Mesenchymal stem cell (in vitro differentiated cells and primary cell): ENCODE measurements around the gene STAB1.

Experiments
- DNase-seq: peaks from one replicate; pipeline ENCODE4 v3.0.0-alpha.2; 2013
- H2AFZ ChIP-seq: one replicate; pipeline ENCODE4 v1.6.1; 2013; ENCODE audit warnings: low read depth, mild to moderate bottlenecking, control low read depth, inconsistent platforms, low read length, moderate library complexity
- H2AK5ac ChIP-seq: 2 replicates; pipeline ENCODE4 v1.6.1; 2013; ENCODE audit warnings: low read length, moderate library complexity, mild to moderate bottlenecking, inconsistent platforms; ENCODE audit not compliant: severe bottlenecking
- H2BK120ac ChIP-seq: one replicate; pipeline ENCODE4 v1.6.1; 2013; ENCODE audit warnings: low read depth, mild to moderate bottlenecking, inconsistent platforms, low read length, moderate library complexity
- H2BK12ac ChIP-seq, 2 experiments: one replicate each; pipeline ENCODE4 v1.6.1; 2013; ENCODE audit warnings: inconsistent platforms in 2 of 2, low read length in 2 of 2, mild to moderate bottlenecking in 2 of 2, moderate library complexity in 2 of 2, control low read depth in 1 of 2
- H2BK15ac ChIP-seq: one replicate; pipeline ENCODE4 v1.6.1; 2013; ENCODE audit warnings: mild to moderate bottlenecking, low read depth, inconsistent platforms; ENCODE audit not compliant: poor library complexity, severe bottlenecking
- H2BK5ac ChIP-seq: 2 replicates; pipeline ENCODE4 v1.6.1; 2013; ENCODE audit warnings: low read depth, mild to moderate bottlenecking, low read length, control low read depth, inconsistent platforms; ENCODE audit not compliant: poor library complexity, severe bottlenecking
- H3K14ac ChIP-seq, 2 experiments: one replicate each; pipeline ENCODE4 v1.6.1; 2013; ENCODE audit warnings: inconsistent platforms in 2 of 2, low read length in 2 of 2, control low read depth in 1 of 2, mild to moderate bottlenecking in 1 of 2, moderate library complexity in 1 of 2
- H3K18ac ChIP-seq, 2 experiments: one replicate each; pipeline ENCODE4 v1.6.1; 2013; ENCODE audit warnings: inconsistent platforms in 2 of 2, low read length in 2 of 2, control low read depth in 1 of 2, low read depth in 1 of 2, mild to moderate bottlenecking in 1 of 2
- H3K23ac ChIP-seq, 2 experiments: one replicate each; pipeline ENCODE4 v1.6.1; 2013; ENCODE audit warnings: inconsistent platforms in 2 of 2, low read length in 2 of 2, mild to moderate bottlenecking in 2 of 2, moderate library complexity in 2 of 2, control low read depth in 1 of 2
- H3K27ac ChIP-seq: 2 replicates; pipeline ENCODE4 v1.5.1; 2013; ENCODE audit warnings: mild to moderate bottlenecking, moderate library complexity, low read length, control low read depth, inconsistent platforms; ENCODE audit not compliant: poor library complexity, severe bottlenecking
- H3K27me3 ChIP-seq, 2 experiments: 2 replicates each; pipeline versions ENCODE4 v1.6.1 to v1.7.0; 2013; ENCODE audit warnings: low read length in 2 of 2, mild to moderate bottlenecking in 2 of 2, moderate library complexity in 2 of 2, control low read depth in 1 of 2, inconsistent platforms in 1 of 2; ENCODE audit not compliant: control insufficient read depth in 1 of 2, insufficient read depth in 1 of 2
- H3K36me3 ChIP-seq, 2 experiments: 2 replicates each; pipeline versions ENCODE4 v1.6.1 to v1.7.0; 2013; ENCODE audit warnings: low read length in 2 of 2, control low read depth in 1 of 2, inconsistent platforms in 1 of 2, low read depth in 1 of 2, mild to moderate bottlenecking in 1 of 2; ENCODE audit not compliant: insufficient read depth in 2 of 2, control insufficient read depth in 1 of 2
- H3K4ac ChIP-seq, 2 experiments: one replicate each; pipeline ENCODE4 v1.6.1; 2013; ENCODE audit warnings: inconsistent platforms in 2 of 2, low read length in 2 of 2, mild to moderate bottlenecking in 2 of 2, moderate library complexity in 2 of 2, control low read depth in 1 of 2, low read depth in 1 of 2
- H3K4me1 ChIP-seq: 2 replicates; pipeline ENCODE4 v1.6.1; 2013; ENCODE audit warnings: low read depth, low read length, control low read depth; ENCODE audit not compliant: control insufficient read depth, insufficient read depth
- H3K4me2 ChIP-seq: 2 replicates; pipeline ENCODE4 v1.6.1; 2013; ENCODE audit warnings: low read length, mild to moderate bottlenecking, inconsistent platforms; ENCODE audit not compliant: poor library complexity, severe bottlenecking
- H3K4me3 ChIP-seq, 2 experiments: 2 replicates each; pipeline versions ENCODE4 v1.5.1 to v1.7.0; 2013; ENCODE audit warnings: low read length in 2 of 2, mild to moderate bottlenecking in 2 of 2, control low read depth in 1 of 2, low read depth in 1 of 2; ENCODE audit not compliant: insufficient read depth in 1 of 2
- H3K79me1 ChIP-seq: replicated peaks from 2 replicates; pipeline ENCODE4 v1.6.1; 2013; ENCODE audit warnings: mild to moderate bottlenecking, control low read depth, low read length, inconsistent platforms; ENCODE audit not compliant: poor library complexity, severe bottlenecking
- H3K9ac ChIP-seq: 2 replicates; pipeline ENCODE4 v1.7.0; 2013; ENCODE audit warnings: mild to moderate bottlenecking, low read length, moderate library complexity
- H3K9me3 ChIP-seq: 2 replicates; pipeline ENCODE4 v1.7.0; 2013; ENCODE audit warnings: mild to moderate bottlenecking, low read length; ENCODE audit not compliant: control insufficient read depth
- H4K8ac ChIP-seq: one replicate; pipeline ENCODE4 v1.6.1; 2013; ENCODE audit warnings: inconsistent platforms, mild to moderate bottlenecking, low read length, moderate library complexity
- H4K91ac ChIP-seq: one replicate; pipeline ENCODE4 v1.6.1; 2013; ENCODE audit warnings: mild to moderate bottlenecking, low read length, inconsistent platforms
- whole genome bisulfite sequencing: methylation state at CpG from one replicate; pipeline ENCODE4 v1.1.7; 2013; ENCODE audit warnings: mixed read lengths; 5-methylcytosine and 5-hydroxymethylcytosine counted together

The STAB1 gene

DNA sequence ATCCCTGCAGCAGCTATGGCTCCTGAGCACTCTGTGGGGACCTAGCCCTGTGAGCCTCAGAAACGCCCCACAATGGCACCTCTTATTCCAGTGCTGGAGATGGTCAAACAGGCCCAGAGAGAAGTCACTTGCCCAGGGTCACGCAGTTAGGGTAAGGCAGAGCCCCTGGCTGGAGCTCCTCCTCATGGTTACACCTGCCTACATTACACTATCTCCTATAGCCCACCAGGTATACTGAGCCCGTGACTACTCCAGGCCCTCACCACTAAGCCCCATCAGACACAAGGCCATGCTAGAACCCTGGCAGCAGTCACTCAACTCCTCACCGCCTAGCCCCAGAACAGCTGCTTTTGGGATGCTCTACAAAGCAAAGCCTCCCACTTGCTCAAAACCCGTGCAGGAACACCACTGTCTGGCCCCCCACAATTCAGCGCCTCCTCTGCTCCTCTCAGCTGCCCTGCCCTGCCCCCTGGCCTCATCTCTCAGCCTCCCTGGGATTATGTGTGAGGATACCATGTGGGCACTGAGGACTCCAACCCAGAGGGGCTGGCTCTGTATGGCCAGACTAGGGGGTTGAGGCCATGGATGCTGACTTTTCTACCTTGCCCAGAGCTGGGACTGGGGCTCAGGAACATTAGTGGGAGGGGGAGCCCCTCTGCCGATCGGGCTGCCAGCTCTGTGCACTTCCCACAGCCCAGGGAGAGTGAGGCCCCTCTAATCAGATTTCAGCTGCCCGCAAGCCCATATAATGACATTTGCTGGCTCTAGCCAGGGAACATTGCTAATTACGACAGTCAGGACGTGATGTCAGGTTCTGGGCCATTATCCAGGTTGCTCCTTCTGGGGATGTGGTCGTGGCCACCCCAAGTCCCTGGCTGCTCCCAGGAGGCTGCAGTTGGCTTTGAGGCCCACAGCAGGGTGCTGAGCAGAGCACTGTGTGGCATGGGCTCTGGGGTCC lies 34.5 kb downstream of the STAB1 start:
- no peak overlapping the region for H3K4ac ChIP-seq
- no peak overlapping the region for H3K4me2 ChIP-seq
- H3K36me3 ChIP-seq: peaks cover 35 to 72% of the 10 kb centered on the region in 2 experiments
- H3K27me3 ChIP-seq: no peaks in the 10 kb centered on the region
- H2BK12ac ChIP-seq: no peak overlapping the region
- H3K23ac ChIP-seq: no peak overlapping the region
- no peak overlapping the region for H3K4me3 ChIP-seq
- no peak overlapping the region for H3K18ac ChIP-seq
- no peak overlapping the region for H2BK15ac ChIP-seq
- DNase-seq: no peak
- H3K79me1 ChIP-seq: peaks cover 26% of the 10 kb centered on the region
- H2AK5ac ChIP-seq: no peak overlapping the region
- H2BK5ac ChIP-seq: no peak overlapping the region
- H3K27ac ChIP-seq: no peak overlapping the region
- H2AFZ ChIP-seq: no peak overlapping the region
- H4K91ac ChIP-seq: peak overlapping the region; percentile 14
- H3K14ac ChIP-seq: no peak overlapping the region
- H3K4me1 ChIP-seq: peaks cover 48% of the 10 kb centered on the region
- H3K9me3 ChIP-seq: no peaks in the 10 kb centered on the region
- WGBS: 86% methylated on average over 12 of the region's 12 CpGs
- H4K8ac ChIP-seq: no peak overlapping the region
- no peak overlapping the region for H2BK120ac ChIP-seq
- H3K9ac ChIP-seq: no peak overlapping the region

DNA sequence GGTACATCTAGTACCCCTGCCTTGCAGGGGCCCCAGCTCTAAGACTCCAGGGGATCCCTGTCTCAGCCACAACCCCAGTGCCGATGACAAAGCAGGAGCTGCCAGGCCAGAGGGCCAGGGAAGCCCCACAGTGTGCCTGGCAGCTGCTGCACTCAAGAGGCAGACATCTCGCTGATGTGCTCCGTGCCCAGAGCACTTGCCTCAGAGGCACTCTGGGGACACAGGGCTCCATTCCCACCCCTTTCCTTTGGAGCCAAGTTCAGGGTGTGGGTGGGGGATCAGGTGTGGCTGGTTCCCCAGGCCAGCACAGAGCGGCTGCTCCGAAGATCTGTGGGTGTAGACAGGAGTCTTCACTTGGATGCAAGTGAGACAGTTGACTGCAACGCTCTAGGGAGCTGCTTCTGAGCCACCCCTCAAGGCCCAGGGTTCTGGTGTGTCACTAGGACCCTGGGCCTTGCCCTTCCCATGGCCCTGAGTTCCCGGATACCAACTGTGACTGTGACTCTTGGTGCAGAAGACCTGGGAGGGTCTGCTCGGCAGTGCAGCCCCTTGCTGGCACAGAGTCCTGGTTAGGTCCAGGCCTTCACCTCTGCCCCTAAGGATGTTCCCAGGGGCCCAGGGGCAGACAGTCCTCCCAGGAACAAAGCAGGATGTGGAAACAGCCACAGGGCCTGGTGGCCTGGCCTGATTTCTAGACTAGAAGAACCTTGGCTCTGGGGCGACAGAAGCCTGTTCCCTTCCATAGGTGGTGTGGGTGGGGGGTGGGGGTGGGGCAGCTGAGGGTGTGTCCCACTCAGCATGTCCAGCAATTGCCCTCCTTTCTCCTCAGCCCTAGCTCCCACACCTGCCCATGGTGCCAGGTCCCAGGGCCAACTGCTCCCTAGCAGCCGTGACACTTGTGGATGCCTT lies 36.0 kb downstream of the STAB1 start:
- Histone ChIP-seq H2BK12ac (no peak overlapping the region), H3K14ac (peak overlapping the region in 1 of 2 experiments; percentile 58), H3K4me1 (peaks cover 43% of the 10 kb centered on the region), H2BK120ac (no peak overlapping the region), H2BK5ac (no peak overlapping the region), H3K9ac (no peak overlapping the region), H3K27me3 (no peaks in the 10 kb centered on the region), H3K79me1 (peaks cover 24% of the 10 kb centered on the region), H3K18ac (no peak overlapping the region), H3K23ac (peak overlapping the region in 1 of 2 experiments; percentile 17), H3K36me3 (peaks cover 25 to 58% of the 10 kb centered on the region in 2 experiments), H2AK5ac (no peak overlapping the region), H3K27ac (no peak overlapping the region), H3K4me2 (no peak overlapping the region), H2BK15ac (no peak overlapping the region), H4K91ac (peak overlapping the region; percentile 34), H3K4me3 (peak overlapping the region in 1 of 2 experiments; percentile 82), H2AFZ (no peak overlapping the region), H4K8ac (peak overlapping the region; percentile 48), H3K4ac (peak overlapping the region in 1 of 2 experiments; percentile 13), H3K9me3 (no peaks in the 10 kb centered on the region)
- 91% methylated on average over 9 of the region's 10 CpGs for WGBS
- no peak for DNase-seq

DNA sequence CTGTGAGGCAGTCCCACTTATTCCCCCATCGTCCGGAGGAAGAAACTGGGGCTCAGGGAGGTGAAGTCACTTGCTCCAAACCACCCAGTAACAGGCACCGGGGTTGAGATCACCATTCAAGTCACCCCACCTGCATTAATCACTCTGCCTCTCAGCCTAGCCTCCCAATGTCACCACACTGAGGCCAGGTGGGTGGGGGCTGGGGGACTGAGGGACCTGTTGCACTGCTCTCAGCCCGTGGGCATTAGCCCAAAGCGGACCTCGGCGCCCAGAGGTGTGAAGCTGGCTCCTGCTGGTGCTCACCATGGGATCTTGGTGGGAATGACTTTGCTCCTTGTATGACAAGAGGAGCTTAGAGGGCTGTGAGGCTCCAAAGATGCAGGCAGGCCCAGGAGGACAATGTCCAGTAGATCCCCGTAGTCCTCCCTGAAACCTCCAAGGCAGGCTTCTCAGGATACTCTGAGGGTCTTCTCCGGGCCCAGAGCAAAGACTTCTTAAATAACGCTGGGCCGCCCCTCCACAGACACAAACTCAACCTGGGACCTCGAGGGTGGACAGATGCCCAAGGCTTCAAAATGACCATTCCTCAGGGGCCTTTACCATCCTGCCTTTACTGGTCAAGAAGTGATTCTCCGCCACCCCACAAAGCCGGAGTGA lies 36.9 kb downstream of the STAB1 start:
- Histone ChIP-seq H3K9ac (peak overlapping the region; percentile 75), H4K8ac (no peak overlapping the region), H3K27ac (no peak overlapping the region), H3K36me3 (peaks cover 22 to 50% of the 10 kb centered on the region in 2 experiments), H3K9me3 (no peaks in the 10 kb centered on the region), H4K91ac (no peak overlapping the region), H2BK5ac (no peak overlapping the region), H2AK5ac (no peak overlapping the region), H2BK15ac (peak overlapping the region; percentile 6), H3K4ac (no peak overlapping the region), H3K18ac (no peak overlapping the region), H3K4me2 (peak overlapping the region; percentile 83), H3K4me3 (peak overlapping the region in 1 of 2 experiments; percentile 82), H2BK12ac (no peak overlapping the region), H3K14ac (no peak overlapping the region), H2BK120ac (no peak overlapping the region), H3K79me1 (peaks cover 24% of the 10 kb centered on the region), H3K27me3 (no peaks in the 10 kb centered on the region), H2AFZ (no peak overlapping the region), H3K23ac (no peak overlapping the region), H3K4me1 (peaks cover 39% of the 10 kb centered on the region)
- no peak for DNase-seq
- 93% methylated on average over 14 of the region's 14 CpGs for WGBS
